Stimulated activated CD8-positive, alpha-beta memory T cell treated with anti-CD3 and anti-CD28 coated beads, Interleukin-7, amount 100 ng/mL, for 48 hours (primary cell): ENCODE data around the gene IL1RAPL1.

ENCODE experiments used
- DNase-seq, 2 donors: peaks; one replicate each; pipeline ENCODE4 v3.0.0-alpha.2; 2020; ENCODE audit warnings: low read depth in 1 of 2; ENCODE audit errors: extremely low read depth in 1 of 2

IL1RAPL1 gene

DNA sequence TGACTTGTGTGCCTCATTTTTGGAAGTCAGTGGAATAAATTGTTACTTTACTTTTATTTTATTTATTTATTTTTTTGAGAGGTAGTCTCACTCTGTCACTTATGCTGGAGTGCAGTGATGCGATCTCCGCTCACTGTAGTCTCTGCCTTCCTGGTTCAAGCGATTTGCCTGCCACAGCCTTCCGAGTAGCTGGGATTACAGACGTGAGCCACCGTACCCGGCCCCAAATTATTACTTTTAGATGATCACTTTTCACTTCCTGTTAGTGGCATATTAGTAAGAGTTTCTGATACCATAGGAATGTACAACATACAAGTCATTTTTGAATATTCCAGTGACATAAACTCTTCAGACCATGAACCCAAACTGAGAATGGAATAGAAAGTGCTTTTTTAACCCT, 1017.1 kb downstream of the IL1RAPL1 start:
- DNase-seq: no peak

DNA sequence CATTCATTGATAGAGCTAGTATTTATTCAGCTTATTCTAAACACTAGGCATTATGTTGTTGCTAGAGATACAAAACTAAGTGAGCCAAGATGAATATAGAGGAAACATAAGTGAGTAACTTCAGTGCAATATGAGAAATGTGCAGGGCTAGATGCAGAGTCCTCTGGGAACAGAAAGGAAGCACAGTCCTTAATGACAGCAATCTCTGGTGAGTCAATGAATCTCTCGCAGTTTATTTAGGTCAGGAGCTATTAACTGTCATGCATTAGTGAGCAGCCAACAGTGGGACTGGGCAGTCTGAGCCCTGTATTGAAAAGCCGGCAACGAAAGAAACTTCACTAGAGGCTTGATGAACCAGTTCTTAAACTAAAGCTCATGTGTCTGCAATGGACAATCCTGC, 1030.0 kb downstream of the IL1RAPL1 start:
- DNase-seq: no peak

- DNase-seq: no peak
These were observed 1030.5 kb downstream of the IL1RAPL1 start for GRCh38 chrX:29617725-29618124.

DNA sequence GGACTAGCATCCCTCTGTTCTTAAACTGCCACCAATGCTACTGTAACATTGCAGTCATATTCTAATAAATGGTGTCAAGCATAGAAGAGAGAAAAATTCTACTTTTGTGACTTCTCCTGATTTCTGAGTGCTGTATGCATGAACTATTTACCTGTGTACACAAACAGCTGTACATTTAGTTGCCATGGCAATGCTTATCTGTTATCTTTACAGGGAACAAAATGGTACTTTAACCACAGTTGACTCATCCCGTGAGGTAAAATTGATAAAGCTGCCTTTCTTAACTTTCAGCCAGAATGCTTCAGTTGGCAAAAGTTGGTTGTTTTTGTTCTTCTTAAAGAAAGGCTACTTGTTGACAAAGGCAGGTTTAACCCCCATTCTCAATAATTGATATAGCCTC, 1040.6 kb downstream of the IL1RAPL1 start:
- DNase-seq: no peak

DNA sequence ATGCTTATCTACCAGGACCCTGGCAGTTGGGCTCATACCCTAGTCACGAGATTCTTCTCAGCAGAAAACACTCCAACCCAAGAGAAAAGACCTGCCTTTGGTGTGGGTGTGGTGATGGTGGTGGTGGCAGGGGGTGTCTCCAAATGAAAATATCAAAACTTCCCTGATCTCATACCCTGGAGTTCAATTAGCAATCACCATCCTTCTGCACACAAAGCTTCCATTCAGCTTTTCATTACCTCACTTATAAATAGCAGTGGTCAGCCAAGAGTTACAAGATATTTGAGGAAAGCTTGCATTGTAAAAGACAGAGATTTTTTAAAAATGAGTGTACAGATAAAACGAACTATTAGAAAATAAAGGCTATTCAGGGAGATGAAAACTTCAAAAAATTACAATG, 1047.3 kb downstream of the IL1RAPL1 start:
- no peak for DNase-seq

- DNase-seq: no peak
These were observed 1049.1 kb downstream of the IL1RAPL1 start for GRCh38 chrX:29636331-29636730.

DNA sequence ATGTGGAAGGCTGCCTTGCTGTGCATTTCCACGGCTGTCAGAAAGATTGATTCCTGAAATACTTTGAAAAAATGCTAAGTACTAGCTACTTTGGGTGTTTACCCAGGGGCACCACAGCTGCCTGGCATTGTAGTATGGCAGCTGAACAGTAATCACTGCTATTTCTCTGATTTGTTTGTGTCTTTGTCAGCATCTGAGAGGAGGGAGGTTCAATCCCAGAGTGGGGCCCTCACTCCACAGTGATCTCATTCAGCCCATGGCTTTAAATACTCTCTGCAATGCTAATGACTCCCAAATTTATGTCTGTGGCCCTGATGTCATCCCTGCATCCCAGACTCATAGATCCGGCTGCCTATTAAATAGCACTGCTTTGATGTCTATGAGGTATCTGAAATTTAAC, 1052.9 kb downstream of the IL1RAPL1 start:
- DNase-seq: no peak

DNA sequence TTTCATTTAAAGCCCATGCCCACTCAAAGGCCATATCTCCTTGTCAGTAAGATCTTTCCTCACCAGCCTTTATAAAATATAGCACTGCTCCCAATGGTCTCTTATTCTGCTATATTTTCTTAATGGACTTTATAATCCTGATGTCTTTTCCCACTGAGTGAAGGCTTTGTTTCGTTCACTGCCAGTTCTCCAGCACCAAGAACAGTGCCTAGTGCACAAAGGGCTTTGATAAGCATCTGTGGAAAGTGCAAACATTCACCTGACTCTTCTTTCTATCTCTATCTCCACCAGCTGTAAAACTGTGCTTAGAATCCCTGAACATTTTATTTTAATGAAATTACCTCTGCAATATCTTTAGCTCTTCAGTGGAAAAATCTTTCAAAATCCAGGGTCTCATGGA, 1054.2 kb downstream of the IL1RAPL1 start:
- DNase-seq: no peak

GRCh38 chrX:29643181-29643580, 1055.9 kb downstream of the IL1RAPL1 start:
- no peak for DNase-seq

- DNase-seq: no peak
These were observed 1060.9 kb downstream of the IL1RAPL1 start for GRCh38 chrX:29648161-29648560.

DNA sequence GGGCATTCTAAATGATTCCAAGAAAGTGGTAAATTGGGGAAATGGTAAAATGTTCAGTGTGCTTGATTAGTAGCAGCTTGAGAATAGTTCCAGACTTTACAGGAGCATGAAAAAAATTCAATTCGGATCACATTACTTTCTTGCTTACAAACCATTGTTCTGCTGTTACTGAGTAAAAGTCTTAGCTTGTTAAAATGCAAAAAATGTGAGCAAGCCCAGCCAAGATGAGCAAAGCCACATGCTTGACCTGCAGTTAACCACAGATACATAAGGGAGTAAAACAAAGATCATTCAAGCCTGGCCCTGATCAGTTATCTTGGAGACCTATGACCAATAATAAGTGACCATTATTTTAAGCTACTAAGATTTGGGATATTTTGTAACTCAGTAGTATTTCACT, 1065.2 kb downstream of the IL1RAPL1 start:
- DNase-seq: no peak

DNA sequence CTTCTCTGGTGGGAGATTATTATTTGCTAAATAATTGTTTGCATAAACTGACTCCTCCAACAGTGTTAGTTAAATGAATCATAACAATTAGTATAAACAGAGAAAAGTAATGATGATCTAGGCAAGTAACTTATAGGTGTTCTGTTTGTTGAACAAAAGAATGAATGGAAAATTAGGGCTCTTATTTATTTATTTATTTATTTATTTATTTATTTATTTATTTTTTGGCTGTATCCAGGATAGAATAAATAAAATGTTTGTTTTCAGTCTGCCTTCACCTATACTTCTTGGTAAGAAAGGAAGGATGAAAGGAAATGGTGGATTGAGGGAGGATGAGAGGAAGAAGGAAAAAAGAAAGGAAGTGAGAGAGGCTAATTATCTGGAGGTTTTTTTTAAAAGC, 1066.5 kb downstream of the IL1RAPL1 start:
- no peak for DNase-seq

DNA sequence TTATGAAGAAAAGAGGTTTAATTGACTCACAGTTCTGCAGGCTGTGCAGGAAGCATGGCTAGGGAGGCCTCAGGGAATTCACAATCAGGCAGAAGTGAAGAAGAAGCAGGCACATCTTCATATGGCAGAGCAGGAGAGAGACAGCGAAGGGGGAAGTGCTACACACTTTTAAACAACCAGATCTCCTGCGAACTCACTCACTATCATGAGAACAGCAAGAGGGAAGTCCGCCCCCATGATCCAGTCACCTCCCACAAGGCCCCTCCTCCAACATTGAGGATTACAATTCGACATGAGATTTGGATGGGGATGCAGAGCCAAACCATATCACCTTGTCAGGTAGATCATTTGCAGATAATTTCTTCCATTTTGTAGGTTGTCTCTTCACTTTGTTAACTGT, 1072.7 kb downstream of the IL1RAPL1 start:
- DNase-seq: no peak

- DNase-seq: no peak
These were observed 1074.0 kb downstream of the IL1RAPL1 start for GRCh38 chrX:29661290-29661689.

DNA sequence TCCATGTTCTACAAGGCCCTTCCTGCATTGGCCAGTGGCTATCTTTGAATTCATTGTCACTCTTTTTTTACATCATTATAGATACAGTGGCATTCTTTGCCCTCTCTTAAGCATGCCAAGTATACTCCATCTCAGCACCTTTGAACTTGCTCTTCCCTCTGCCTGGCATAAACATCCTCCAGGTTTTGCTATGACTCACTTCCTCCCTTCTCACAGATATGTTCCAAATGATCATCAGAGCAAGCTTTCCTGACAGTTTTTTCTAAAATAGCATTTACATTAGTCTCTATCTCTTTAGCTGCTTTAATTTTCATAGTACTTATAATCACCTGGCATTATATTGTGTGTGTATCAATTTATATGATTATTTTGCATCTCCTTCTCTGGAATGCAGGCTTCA, 1074.9 kb downstream of the IL1RAPL1 start:
- no peak for DNase-seq

- DNase-seq: no peak
These were observed 1075.7 kb downstream of the IL1RAPL1 start for GRCh38 chrX:29662759-29663503.

GRCh38 chrX:29665532-29665931, 1078.3 kb downstream of the IL1RAPL1 start:
- no peak for DNase-seq

DNA sequence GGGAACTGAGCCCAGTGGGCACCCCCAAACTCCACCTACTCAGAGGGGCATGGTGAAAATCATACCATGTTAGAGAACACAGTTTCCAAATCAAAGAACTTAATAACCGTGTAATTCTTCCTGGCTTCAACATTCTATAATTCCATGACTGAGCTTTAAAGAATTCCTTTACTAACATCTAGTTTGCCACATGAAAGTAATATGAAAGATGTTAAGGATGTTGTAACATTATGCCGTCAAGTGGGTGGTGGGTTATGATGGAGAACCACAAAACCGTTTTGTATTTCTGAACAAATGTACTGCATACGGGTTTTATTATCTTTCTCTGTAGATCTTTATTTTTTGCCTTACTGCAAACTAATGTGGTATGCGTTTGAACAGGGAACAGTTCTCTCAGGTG, 1079.1 kb downstream of the IL1RAPL1 start:
- no peak for DNase-seq

DNA sequence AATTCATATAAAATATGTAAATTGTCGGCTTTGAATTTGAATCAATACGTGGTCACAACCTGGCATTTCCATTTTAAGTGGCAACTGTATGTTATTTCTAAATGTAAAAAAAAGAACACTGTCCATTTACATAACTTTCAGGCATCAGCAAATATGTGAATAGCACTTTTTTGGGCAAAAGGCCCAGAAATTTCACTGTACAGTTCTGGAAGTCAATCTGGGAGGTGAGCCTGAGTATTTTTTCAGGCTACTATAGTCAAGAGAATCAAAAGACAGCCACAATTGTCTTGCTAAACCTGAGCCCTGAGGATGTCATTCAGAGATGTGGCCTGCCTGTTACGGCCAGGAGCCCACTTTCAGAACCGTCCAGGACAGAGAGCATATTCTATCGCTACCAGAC, 1084.2 kb downstream of the IL1RAPL1 start:
- DNase-seq: no peak

DNA sequence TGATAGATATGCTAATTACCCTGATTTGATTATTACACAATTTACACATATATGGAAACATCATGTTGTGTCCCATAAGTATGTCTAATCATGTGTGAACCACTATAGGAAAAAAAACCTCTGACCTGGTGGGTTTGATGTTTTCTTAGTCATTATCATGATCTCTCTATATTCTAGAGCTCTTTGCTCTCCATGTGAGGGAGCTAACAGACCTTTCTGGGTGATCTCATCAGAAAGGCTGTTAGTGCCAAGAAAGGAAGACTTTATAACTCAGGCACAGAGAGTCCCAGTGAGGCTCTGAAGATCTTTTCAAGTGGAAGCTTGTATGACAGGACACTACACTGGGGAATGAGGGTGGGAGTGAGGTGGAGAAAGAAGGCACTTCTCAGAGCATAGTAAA, 1100.4 kb downstream of the IL1RAPL1 start:
- DNase-seq: no peak

DNA sequence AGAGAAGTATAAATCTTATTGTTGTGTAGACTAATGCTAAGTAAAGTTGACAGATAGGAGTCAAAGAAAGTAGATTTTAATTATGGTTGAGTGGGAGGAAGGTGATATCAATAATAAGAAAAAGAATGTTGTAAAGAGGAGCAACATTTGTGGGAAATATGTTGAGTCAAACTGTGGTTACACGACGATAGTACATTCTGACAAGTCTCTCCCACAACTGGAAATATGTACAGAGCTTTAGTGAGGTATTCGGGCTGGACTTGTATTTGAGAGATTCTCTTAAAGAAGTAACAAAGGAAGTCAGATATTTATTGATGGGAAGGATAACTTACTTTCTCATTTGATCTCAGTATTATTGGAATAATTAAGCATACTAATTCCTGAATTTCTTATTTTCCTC, 1102.8 kb downstream of the IL1RAPL1 start:
- DNase-seq: no peak

DNA sequence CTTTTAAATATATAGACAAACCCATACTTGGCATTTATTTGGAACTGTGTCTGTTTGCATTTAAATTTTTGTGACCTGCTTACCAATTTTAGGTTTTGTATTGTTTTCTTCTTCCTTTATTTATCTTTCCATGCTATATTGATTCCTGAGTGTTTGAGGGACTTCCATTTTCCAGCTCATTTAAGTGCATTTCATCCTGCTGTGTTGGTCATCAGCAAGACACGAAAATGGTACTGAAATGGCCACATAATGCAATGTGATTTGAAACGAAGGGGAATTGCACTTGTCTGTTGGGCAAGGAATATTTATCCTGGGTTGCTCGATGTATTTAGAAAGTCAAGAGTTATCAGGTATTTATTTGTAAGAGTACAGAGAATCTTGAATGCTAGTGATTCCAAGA, 1103.8 kb downstream of the IL1RAPL1 start:
- no peak for DNase-seq

- DNase-seq: no peak
These were observed 1106.7 kb downstream of the IL1RAPL1 start for GRCh38 chrX:29693912-29694311.
